Measurements from ENCODE around the gene CHCHD6. TPM values are rescaled to one million over a fixed set of nuclear protein-coding genes. Genes with fewer than 3 reads are reported as not detected.

The CHCHD6 gene
- total RNA-seq, 1 experiment from 2014 or later: 47.7 TPM

GRCh38 chr3:126685493-126685892 is 18.5 kb upstream of the CHCHD6 start:
- DNase-seq: no peak
- TF ChIP-seq CTCF (conservative IDR thresholded peaks at IDR 0.05): no peak
- TF ChIP-seq EZH2 (IDR thresholded peaks at IDR 0.05; ENCODE audit: low read depth): no peak
- intact Hi-C loops (cut with micrococcal nuclease; ENCODE audit: unreplicated experiment): no loop called here
- no peaks in the 10 kb centered on the region for H4K20me1 ChIP-seq (ENCODE audit: insufficient read depth)
- no peak overlapping the region for H3K4me3 ChIP-seq
- no peak overlapping the region for H3K27ac ChIP-seq
- BruUV-seq (replicated peaks): no TSS peak
- H3K9me3 ChIP-seq (ENCODE audit: insufficient read depth, low read depth): no peaks in the 10 kb centered on the region
- H3F3A ChIP-seq (ENCODE audit: insufficient read depth, low read depth): no peaks in the 10 kb centered on the region
- H3K36me3 ChIP-seq (ENCODE audit: low read depth): no peaks in the 10 kb centered on the region
- H2AFZ ChIP-seq: no peak overlapping the region
- no peak overlapping the region for H3K4me2 ChIP-seq
- ChIA-PET CTCF (interaction anchor here (1.0 kb wide), 1 partner anchor 18 kb away, joined by 3 read pairs; the partner anchor contains the start of gene CHCHD6), POLR2A (ENCODE audit: unreplicated experiment) (interaction anchor here (0.5 kb wide), 1 partner anchor 1868 kb away, joined by 12 read pairs; no protein-coding TSS in a partner anchor)
- no peaks in the 10 kb centered on the region for H3K4me1 ChIP-seq (replicated peaks; ENCODE audit: insufficient read depth)
- H3K9me2 ChIP-seq (ENCODE audit: insufficient read depth): no peaks in the 10 kb centered on the region
- no peaks in the 10 kb centered on the region for H3K27me3 ChIP-seq (ENCODE audit: insufficient read depth, low read depth)
- no peaks in the 10 kb centered on the region for H3K79me2 ChIP-seq (ENCODE audit: low read depth)

- intact Hi-C loops (cut with micrococcal nuclease; ENCODE audit: unreplicated experiment): no loop called here
- DNase-seq: no peak
- no peaks in the 10 kb centered on the region for H3K4me1 ChIP-seq (replicated peaks; ENCODE audit: insufficient read depth)
- no peaks in the 10 kb centered on the region for H3F3A ChIP-seq (ENCODE audit: insufficient read depth, low read depth)
- H2AFZ ChIP-seq: no peak overlapping the region
- H3K27me3 ChIP-seq (ENCODE audit: insufficient read depth, low read depth): no peaks in the 10 kb centered on the region; the same call in 1 of the 2 replicates
- H3K27ac ChIP-seq: no peak overlapping the region
- no peaks in the 10 kb centered on the region for H3K79me2 ChIP-seq (ENCODE audit: low read depth)
- H3K9me2 ChIP-seq (ENCODE audit: insufficient read depth): no peaks in the 10 kb centered on the region
- H3K36me3 ChIP-seq (ENCODE audit: low read depth): no peaks in the 10 kb centered on the region
- ChIA-PET POLR2A (ENCODE audit: unreplicated experiment) (no interaction called here), CTCF (no interaction called here)
- H3K9me3 ChIP-seq (ENCODE audit: insufficient read depth, low read depth): no peaks in the 10 kb centered on the region
- no peak overlapping the region for H3K4me3 ChIP-seq
- no peaks in the 10 kb centered on the region for H4K20me1 ChIP-seq (ENCODE audit: insufficient read depth)
- TF ChIP-seq CTCF (conservative IDR thresholded peaks at IDR 0.05) (no peak), EZH2 (IDR thresholded peaks at IDR 0.05; ENCODE audit: low read depth) (no peak)
- BruUV-seq (replicated peaks): no TSS peak
- no peak overlapping the region for H3K4me2 ChIP-seq
These were observed 12.3 kb upstream of the CHCHD6 start for GRCh38 chr3:126691765-126692164.

- no peak for TF ChIP-seq CTCF (conservative IDR thresholded peaks at IDR 0.05)
- TF ChIP-seq EZH2 (IDR thresholded peaks at IDR 0.05; ENCODE audit: low read depth): no peak
- ChIA-PET CTCF (no interaction called here), POLR2A (ENCODE audit: unreplicated experiment) (interaction anchor here (0.7 kb wide), 1 partner anchor 10 kb away, joined by 5 read pairs; no protein-coding TSS in a partner anchor)
- Histone ChIP-seq H3K9me3 (ENCODE audit: insufficient read depth, low read depth) (no peaks in the 10 kb centered on the region), H3K4me2 (no peak overlapping the region), H3F3A (ENCODE audit: insufficient read depth, low read depth) (no peaks in the 10 kb centered on the region), H3K27me3 (ENCODE audit: insufficient read depth, low read depth) (no peaks in the 10 kb centered on the region; the same call in 1 of the 2 replicates), H3K27ac (no peak overlapping the region), H3K36me3 (ENCODE audit: low read depth) (no peaks in the 10 kb centered on the region), H3K4me3 (no peak overlapping the region), H3K9me2 (ENCODE audit: insufficient read depth) (no peaks in the 10 kb centered on the region), H2AFZ (no peak overlapping the region), H3K4me1 (replicated peaks; ENCODE audit: insufficient read depth) (no peaks in the 10 kb centered on the region), H4K20me1 (ENCODE audit: insufficient read depth) (no peaks in the 10 kb centered on the region), H3K79me2 (ENCODE audit: low read depth) (no peaks in the 10 kb centered on the region)
- intact Hi-C loops (cut with micrococcal nuclease; ENCODE audit: unreplicated experiment): no loop called here
- no TSS peak for BruUV-seq (replicated peaks)
- no peak for DNase-seq
These were observed 11.2 kb upstream of the CHCHD6 start for GRCh38 chr3:126692858-126693257.

All from PC-9 (cell line).